Vagina (tissue), 2 donors: ENCODE results near the gene AMOTL1.

Source experiments
- POLR2A ChIP-seq, 2 donors: fragments of 450-650 bp; IDR thresholded peaks; one replicate each; pipeline ENCODE4 v1.6.1; 2017; ENCODE audit warnings: antibody characterized with exemption in 2 of 2, mild to moderate bottlenecking in 2 of 2, moderate library complexity in 2 of 2
- POLR2AphosphoS5 ChIP-seq, 2 donors: sonication (generic); formaldehyde crosslinking; IDR thresholded peaks; one replicate each; pipeline ENCODE4 v1.9.0; 2017; ENCODE audit warnings: antibody characterized with exemption in 2 of 2, mild to moderate bottlenecking in 2 of 2, low read depth in 1 of 2; ENCODE audit not compliant: insufficient read depth in 1 of 2
- TF ChIP-seq, protein P1 (sequence below), 3 experiments: fragments of 450-650 bp in 2 of 3; fragments of 200-600 bp in 1 of 3; sonication (generic) in 1 of 3; IDR thresholded peaks; one replicate each; pipeline ENCODE4 v1.5.1; 2017 to 2019; ENCODE audit warnings: antibody characterized with exemption in 3 of 3, mild to moderate bottlenecking in 2 of 3, moderate library complexity in 2 of 3

- TF ChIP-seq, protein P1, sequence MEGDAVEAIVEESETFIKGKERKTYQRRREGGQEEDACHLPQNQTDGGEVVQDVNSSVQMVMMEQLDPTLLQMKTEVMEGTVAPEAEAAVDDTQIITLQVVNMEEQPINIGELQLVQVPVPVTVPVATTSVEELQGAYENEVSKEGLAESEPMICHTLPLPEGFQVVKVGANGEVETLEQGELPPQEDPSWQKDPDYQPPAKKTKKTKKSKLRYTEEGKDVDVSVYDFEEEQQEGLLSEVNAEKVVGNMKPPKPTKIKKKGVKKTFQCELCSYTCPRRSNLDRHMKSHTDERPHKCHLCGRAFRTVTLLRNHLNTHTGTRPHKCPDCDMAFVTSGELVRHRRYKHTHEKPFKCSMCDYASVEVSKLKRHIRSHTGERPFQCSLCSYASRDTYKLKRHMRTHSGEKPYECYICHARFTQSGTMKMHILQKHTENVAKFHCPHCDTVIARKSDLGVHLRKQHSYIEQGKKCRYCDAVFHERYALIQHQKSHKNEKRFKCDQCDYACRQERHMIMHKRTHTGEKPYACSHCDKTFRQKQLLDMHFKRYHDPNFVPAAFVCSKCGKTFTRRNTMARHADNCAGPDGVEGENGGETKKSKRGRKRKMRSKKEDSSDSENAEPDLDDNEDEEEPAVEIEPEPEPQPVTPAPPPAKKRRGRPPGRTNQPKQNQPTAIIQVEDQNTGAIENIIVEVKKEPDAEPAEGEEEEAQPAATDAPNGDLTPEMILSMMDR (IDR thresholded peaks at IDR 0.05): no peak
- TF ChIP-seq POLR2A (IDR thresholded peaks at IDR 0.05) (no peak), POLR2AphosphoS5 (IDR thresholded peaks at IDR 0.05; ENCODE audit: insufficient read depth in 1 of 2, low read depth in 1 of 2) (no peak)
Observed at GRCh38 chr11:94910270-94910669, 142.1 kb downstream of the AMOTL1 start.
